HG02623 (cell line): ENCODE measurements around the gene POFUT1.
A peak's percentile ranks its signal among the peaks of the same experiment; 100 is the strongest.

ENCODE experiments used
- ATAC-seq: cut with Tn5 transposase; IDR thresholded peaks from one replicate; pipeline ENCODE4 v1.9.1; 2021; ENCODE audit warnings: moderate library complexity; ENCODE audit not compliant: unreplicated experiment

POFUT1 gene

GRCh38 chr20:32205843-32206759 is 1.6 kb upstream of the POFUT1 start:
- no peak for ATAC-seq

GRCh38 chr20:32206760-32207625 is 687 bp upstream of the POFUT1 start:
- ATAC-seq = peak; percentile 6

GRCh38 chr20:32208499-32209154 is 947 bp downstream of the POFUT1 start:
- ATAC-seq = no peak

DNA sequence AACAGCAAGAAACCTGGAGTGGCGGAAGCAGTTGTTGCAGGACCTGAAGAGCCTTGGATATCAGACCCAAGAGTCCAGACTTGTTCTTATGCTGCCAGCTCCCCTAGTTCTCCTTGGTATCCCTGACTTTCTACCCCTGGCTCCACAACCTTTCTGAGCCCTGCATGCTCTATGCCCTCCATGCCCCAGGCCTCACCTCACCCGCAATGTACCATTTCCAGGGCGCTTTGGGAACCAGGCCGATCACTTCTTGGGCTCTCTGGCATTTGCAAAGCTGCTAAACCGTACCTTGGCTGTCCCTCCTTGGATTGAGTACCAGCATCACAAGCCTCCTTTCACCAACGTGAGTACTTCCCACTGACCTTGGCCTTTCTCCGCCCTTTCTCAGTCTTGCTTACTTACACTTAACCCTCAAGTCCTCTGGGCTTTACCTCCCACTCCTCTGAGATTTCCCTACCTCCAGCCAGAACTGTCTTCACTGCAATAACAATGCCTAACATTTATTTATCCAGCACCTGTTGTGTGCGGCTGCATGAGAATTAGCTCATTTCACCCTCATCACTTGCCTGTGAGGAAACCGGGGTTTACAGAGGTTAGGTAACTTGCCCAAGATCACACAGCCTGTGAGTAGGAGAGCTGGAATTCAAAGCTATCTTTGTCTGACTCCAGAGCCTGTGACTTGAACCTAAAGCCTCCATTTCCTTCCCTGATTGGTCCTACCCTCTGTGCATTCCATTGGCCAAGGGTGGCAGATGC is 2.3 kb downstream of the POFUT1 start:
- ATAC-seq = no peak

DNA sequence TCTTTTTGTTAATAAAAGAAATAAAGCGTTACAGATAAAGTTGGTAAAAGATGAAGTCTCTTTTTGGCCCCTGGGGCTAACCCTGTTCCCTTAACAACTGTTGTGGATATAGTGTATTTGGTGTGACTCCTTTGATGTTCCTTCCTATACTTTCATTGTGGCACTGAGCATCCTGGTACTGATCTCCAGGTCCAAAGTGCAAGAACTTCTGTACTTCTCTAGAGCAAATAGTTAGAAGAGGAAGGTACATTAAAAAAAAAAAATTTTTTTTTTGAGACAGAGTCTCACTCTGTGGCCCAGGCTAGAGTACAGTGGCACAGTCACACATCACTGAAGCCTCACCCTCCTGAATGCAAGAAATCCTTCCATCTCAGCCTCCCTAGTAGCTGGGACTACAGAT is 6.2 kb downstream of the POFUT1 start:
- ATAC-seq = no peak

- ATAC-seq = no peak
Observed at GRCh38 chr20:32215147-32215546, 7.5 kb downstream of the POFUT1 start.

DNA sequence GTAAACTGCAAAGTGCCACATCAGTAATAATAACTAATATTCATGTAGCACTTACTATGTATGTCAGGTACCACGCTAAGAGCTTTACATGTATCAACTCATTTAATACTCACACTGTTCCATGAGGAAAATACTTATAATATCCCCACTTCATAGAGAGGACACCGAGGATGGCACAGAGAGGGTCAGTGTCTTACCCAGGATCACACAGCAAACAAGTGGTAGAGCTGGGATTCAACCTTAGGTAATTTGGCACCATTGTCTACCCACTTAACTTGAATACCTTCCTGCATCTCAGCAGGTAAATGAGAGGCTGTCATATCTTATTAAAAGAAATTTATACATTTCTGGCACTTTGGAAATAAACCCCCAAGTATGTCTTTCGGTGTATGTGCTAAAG is 8.0 kb downstream of the POFUT1 start:
- no peak for ATAC-seq

- ATAC-seq = no peak
Observed at GRCh38 chr20:32216179-32217142, 8.8 kb downstream of the POFUT1 start.

DNA sequence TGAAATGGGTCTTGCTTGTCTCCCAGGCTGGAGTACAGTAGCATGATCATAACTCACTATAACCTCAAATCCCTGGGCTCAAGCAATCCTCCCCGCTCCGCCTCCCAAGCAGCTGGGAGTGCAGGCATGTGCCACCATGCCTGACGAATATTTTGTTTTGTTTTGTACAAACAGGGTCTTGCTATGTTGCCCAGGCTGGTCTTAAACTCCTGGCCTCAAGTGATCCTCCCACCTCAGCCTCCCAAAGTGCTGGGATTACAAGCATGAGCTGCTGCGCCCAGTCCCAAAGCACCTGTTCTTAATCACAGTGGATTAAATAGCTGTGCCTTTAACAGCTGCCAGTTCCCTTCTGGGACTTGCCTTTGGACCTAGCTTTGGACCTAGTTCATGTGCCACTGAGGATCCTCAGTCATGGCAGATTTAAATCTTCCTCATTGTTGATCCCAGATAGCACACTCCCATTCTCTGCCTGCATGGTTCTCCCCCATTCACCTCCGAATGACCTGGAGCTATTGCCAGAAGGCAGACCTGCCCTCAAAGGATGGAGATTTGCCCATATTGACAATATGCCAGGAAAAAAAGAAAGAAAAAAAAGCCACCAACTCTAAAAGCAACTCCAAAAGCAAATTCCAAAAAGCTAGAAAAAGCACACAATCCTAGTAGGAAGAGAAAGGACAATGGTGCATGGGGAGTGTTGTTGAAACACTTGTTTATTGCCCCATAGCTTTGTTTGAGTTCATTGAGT is 10.6 kb downstream of the POFUT1 start:
- no peak for ATAC-seq

GRCh38 chr20:32224463-32224862 is 16.8 kb downstream of the POFUT1 start:
- no peak for ATAC-seq

- ATAC-seq = no peak
Observed at GRCh38 chr20:32226391-32226790, 18.7 kb downstream of the POFUT1 start.

- no peak for ATAC-seq
Observed at GRCh38 chr20:32227306-32227705, 19.6 kb downstream of the POFUT1 start.

- no peak for ATAC-seq
Observed at GRCh38 chr20:32227744-32228688, 20.3 kb downstream of the POFUT1 start.

DNA sequence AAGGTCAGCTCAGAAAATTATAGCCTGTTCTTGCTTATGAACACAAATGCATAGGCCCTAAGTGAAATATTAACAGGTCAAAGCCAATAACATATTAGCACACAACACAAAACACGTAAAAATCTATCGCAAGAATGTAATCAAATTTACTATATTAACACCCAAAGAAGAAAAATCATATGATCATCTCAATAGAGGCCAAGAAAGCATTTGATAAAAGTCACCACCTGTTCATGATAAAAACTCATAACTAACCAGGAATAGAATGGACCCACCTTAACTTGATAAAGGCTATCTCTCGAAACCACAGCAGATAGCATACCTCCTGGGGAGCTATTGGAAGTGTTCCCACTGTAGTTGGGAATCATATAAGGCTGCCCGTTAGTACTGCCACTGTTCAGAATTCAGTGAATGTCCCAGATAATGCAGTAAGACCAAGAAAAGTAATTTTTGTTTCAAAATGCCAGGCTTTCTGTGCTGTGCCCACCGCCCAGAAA is 21.6 kb downstream of the POFUT1 start:
- no peak for ATAC-seq

GRCh38 chr20:32230707-32231106 is 23.0 kb downstream of the POFUT1 start:
- ATAC-seq = no peak

DNA sequence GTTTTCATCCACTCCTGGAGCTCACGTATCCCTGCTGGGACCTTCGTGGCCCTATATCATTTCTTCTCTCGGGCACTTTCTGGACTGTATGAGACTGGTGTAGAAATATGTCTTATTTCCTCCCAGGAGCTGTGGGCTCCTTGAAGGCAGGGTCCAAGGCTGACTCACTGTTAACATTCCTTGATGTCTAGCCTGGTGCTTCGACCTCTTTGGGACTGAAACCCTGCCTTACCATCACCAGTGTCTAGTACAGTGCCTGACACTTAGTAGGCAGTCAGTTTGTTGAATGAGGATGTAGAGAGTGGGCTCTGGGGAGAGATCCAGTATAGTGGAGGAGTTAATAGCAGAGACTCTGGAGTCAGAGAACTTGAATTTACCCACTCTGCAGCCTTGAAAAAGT is 23.6 kb downstream of the POFUT1 start:
- ATAC-seq = no peak

DNA sequence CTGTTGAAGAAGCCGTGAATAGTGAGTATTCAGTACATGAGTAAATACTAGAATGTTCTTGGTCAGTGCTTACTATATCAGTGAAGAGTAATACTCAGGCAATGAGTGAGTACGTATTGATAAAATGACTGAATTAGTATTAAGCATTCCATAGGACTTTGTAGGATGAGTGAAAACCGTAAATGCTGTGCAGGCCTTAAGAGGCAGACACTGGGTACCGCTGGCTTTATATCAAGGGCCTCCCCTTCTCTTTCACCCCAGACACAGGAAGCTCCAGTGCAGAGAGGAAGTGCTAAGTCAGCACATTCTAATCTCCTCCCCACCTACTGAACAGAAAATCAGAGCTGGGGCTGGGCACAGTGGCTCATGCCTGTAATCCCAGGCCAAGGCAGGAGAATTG is 24.2 kb downstream of the POFUT1 start:
- no peak for ATAC-seq
